Embryonic facial prominence (tissue), 1 donor: ENCODE measurements around the gene PIGZ.

Experiments used
- DNase-seq: peaks from one replicate; pipeline ENCODE4 v3.0.0-alpha.2; 2016; ENCODE audit errors: extremely low spot score

Gene PIGZ

GRCh38 chr3:196968233-196969133 lies at the start of gene PIGZ:
Gene PIGZ (minus strand): TSS chr3:196968833. CDS start chr3:196952031, 16,802 bp downstream.
- no peak for DNase-seq

GRCh38 chr3:197017003-197017402 lies 48.4 kb upstream of the PIGZ start:
- no peak for DNase-seq

GRCh38 chr3:197015790-197016736 lies 47.4 kb upstream of the PIGZ start:
- DNase-seq = no peak

GRCh38 chr3:197014942-197015575 lies 46.4 kb upstream of the PIGZ start:
- DNase-seq = no peak

GRCh38 chr3:197014024-197014423 lies 45.4 kb upstream of the PIGZ start:
- DNase-seq = no peak

GRCh38 chr3:197012540-197012883 lies 43.9 kb upstream of the PIGZ start:
- no peak for DNase-seq

- DNase-seq = no peak
Observed at GRCh38 chr3:197011780-197012539, 43.3 kb upstream of the PIGZ start.

- DNase-seq = no peak
Observed at GRCh38 chr3:197010556-197011351, 42.1 kb upstream of the PIGZ start.

- DNase-seq = no peak
Observed at GRCh38 chr3:197009532-197010019, 40.9 kb upstream of the PIGZ start.

GRCh38 chr3:197008436-197009209 lies 40.0 kb upstream of the PIGZ start:
- no peak for DNase-seq

- no peak for DNase-seq
Observed at GRCh38 chr3:197007953-197008352, 39.3 kb upstream of the PIGZ start.

GRCh38 chr3:197007296-197007940 lies 38.8 kb upstream of the PIGZ start:
- DNase-seq = no peak

- no peak for DNase-seq
Observed at GRCh38 chr3:197006860-197007259, 38.2 kb upstream of the PIGZ start.

- DNase-seq = no peak
Observed at GRCh38 chr3:197006446-197006845, 37.8 kb upstream of the PIGZ start.

- DNase-seq = no peak
Observed at GRCh38 chr3:197003461-197004385, 35.1 kb upstream of the PIGZ start.

- peak; percentile 28 for DNase-seq
Observed at GRCh38 chr3:197002701-197003454, 34.2 kb upstream of the PIGZ start.
